ENCODE measurements around the gene DNAH12.

- TF ChIP-seq CBX3 (IDR thresholded peaks at IDR 0.05; ENCODE audit: low read depth) (no peak), EGR1 (IDR thresholded peaks at IDR 0.05; ENCODE audit: low read depth) (no peak), JUND (IDR thresholded peaks at IDR 0.05) (no peak), POLR2A (IDR thresholded peaks at IDR 0.05; ENCODE audit: borderline replicate concordance, extremely low read depth, insufficient read depth, insufficient read length) (no peak), POLR2AphosphoS5 (IDR thresholded peaks at IDR 0.05; ENCODE audit: low read depth, low read length) (no peak), YY1 (IDR thresholded peaks at IDR 0.05; ENCODE audit: extremely low read depth, insufficient replicate concordance, low read depth, low read length) (no peak), RAD21 (IDR thresholded peaks at IDR 0.05; ENCODE audit: low read depth) (no peak), EZH2 (IDR thresholded peaks at IDR 0.05) (no peak), SP1 (IDR thresholded peaks at IDR 0.05; ENCODE audit: low read depth) (no peak)
- TF ChIP-seq, protein P1, sequence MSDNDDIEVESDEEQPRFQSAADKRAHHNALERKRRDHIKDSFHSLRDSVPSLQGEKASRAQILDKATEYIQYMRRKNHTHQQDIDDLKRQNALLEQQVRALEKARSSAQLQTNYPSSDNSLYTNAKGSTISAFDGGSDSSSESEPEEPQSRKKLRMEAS (IDR thresholded peaks at IDR 0.05): no peak
- TF ChIP-seq, protein P2, sequence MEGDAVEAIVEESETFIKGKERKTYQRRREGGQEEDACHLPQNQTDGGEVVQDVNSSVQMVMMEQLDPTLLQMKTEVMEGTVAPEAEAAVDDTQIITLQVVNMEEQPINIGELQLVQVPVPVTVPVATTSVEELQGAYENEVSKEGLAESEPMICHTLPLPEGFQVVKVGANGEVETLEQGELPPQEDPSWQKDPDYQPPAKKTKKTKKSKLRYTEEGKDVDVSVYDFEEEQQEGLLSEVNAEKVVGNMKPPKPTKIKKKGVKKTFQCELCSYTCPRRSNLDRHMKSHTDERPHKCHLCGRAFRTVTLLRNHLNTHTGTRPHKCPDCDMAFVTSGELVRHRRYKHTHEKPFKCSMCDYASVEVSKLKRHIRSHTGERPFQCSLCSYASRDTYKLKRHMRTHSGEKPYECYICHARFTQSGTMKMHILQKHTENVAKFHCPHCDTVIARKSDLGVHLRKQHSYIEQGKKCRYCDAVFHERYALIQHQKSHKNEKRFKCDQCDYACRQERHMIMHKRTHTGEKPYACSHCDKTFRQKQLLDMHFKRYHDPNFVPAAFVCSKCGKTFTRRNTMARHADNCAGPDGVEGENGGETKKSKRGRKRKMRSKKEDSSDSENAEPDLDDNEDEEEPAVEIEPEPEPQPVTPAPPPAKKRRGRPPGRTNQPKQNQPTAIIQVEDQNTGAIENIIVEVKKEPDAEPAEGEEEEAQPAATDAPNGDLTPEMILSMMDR (IDR thresholded peaks at IDR 0.05 in 2 of 3, conservative IDR thresholded peaks at IDR 0.05 in 1 of 3; ENCODE audit: borderline replicate concordance in 1 of 3, insufficient read depth in 1 of 3, low read depth in 2 of 3, low read length in 2 of 3): no peak
Measured at GRCh38 chr3:57383838-57384237, 160.3 kb downstream of the DNAH12 start.

Measured in HCT116 (cell line).